ENCODE results near the gene HSBP1L1. TPM values are rescaled to one million over a fixed set of nuclear protein-coding genes. Genes with fewer than 3 reads are reported as not detected.

The HSBP1L1 gene
- total RNA-seq, 2 experiments from 2014 or later = 11.2 to 14.5 TPM

- no peak for DNase-seq
- H3K27me3 Mint-ChIP-seq = no peaks in the 10 kb centered on the region
- no peak overlapping the region for H3K27ac Mint-ChIP-seq
- H3K4me3 Mint-ChIP-seq = no peak overlapping the region
- peaks cover 2% of the 10 kb centered on the region for H3K4me1 Mint-ChIP-seq
- H3K9me3 Mint-ChIP-seq = peaks cover 19% of the 10 kb centered on the region
- peaks cover 44% of the 10 kb centered on the region for H3K36me3 Mint-ChIP-seq
These were observed 38.1 kb upstream of the HSBP1L1 start for GRCh38 chr18:79926306-79926705.

GRCh38 chr18:79926715-79927606, 37.5 kb upstream of the HSBP1L1 start:
- Mint-ChIP-seq H3K9me3 (peaks cover 22% of the 10 kb centered on the region), H3K27ac (no peak overlapping the region), H3K27me3 (no peaks in the 10 kb centered on the region), H3K4me1 (peaks cover 2% of the 10 kb centered on the region), H3K36me3 (peaks cover 47% of the 10 kb centered on the region), H3K4me3 (no peak overlapping the region)
- DNase-seq = no peak

- no peaks in the 10 kb centered on the region for H3K27me3 Mint-ChIP-seq
- H3K27ac Mint-ChIP-seq = no peak overlapping the region
- H3K4me1 Mint-ChIP-seq = no peaks in the 10 kb centered on the region
- peaks cover 28% of the 10 kb centered on the region for H3K9me3 Mint-ChIP-seq
- no peak for DNase-seq
- peaks cover 56% of the 10 kb centered on the region for H3K36me3 Mint-ChIP-seq
- H3K4me3 Mint-ChIP-seq = no peak overlapping the region
These were observed 36.6 kb upstream of the HSBP1L1 start for GRCh38 chr18:79927607-79928562.

GRCh38 chr18:79928563-79928960, 35.9 kb upstream of the HSBP1L1 start:
- no peak for DNase-seq
- peaks cover 33% of the 10 kb centered on the region for H3K9me3 Mint-ChIP-seq
- H3K27me3 Mint-ChIP-seq = no peaks in the 10 kb centered on the region
- peaks cover 58% of the 10 kb centered on the region for H3K36me3 Mint-ChIP-seq
- no peak overlapping the region for H3K27ac Mint-ChIP-seq
- H3K4me1 Mint-ChIP-seq = no peaks in the 10 kb centered on the region
- H3K4me3 Mint-ChIP-seq = no peak overlapping the region

- no peak overlapping the region for H3K27ac Mint-ChIP-seq
- peaks cover 41% of the 10 kb centered on the region for H3K9me3 Mint-ChIP-seq
- DNase-seq = no peak
- H3K36me3 Mint-ChIP-seq = peaks cover 68% of the 10 kb centered on the region
- no peak overlapping the region for H3K4me3 Mint-ChIP-seq
- H3K4me1 Mint-ChIP-seq = no peaks in the 10 kb centered on the region
- H3K27me3 Mint-ChIP-seq = no peaks in the 10 kb centered on the region
These were observed 34.3 kb upstream of the HSBP1L1 start for GRCh38 chr18:79930020-79930642.

GRCh38 chr18:79931475-79931874, 33.0 kb upstream of the HSBP1L1 start:
- peaks cover 80% of the 10 kb centered on the region for H3K36me3 Mint-ChIP-seq
- H3K4me3 Mint-ChIP-seq = no peak overlapping the region
- peaks cover 48% of the 10 kb centered on the region for H3K9me3 Mint-ChIP-seq
- H3K27me3 Mint-ChIP-seq = no peaks in the 10 kb centered on the region
- no peak overlapping the region for H3K27ac Mint-ChIP-seq
- no peaks in the 10 kb centered on the region for H3K4me1 Mint-ChIP-seq
- DNase-seq = no peak

GRCh38 chr18:79932907-79933306, 31.5 kb upstream of the HSBP1L1 start:
- Mint-ChIP-seq H3K4me3 (no peak overlapping the region), H3K4me1 (no peaks in the 10 kb centered on the region), H3K9me3 (peaks cover 52% of the 10 kb centered on the region), H3K36me3 (peaks cover 92% of the 10 kb centered on the region), H3K27ac (no peak overlapping the region), H3K27me3 (no peaks in the 10 kb centered on the region)
- no peak for DNase-seq

GRCh38 chr18:79933765-79934164, 30.7 kb upstream of the HSBP1L1 start:
- peaks cover 49% of the 10 kb centered on the region for H3K9me3 Mint-ChIP-seq
- H3K27me3 Mint-ChIP-seq = no peaks in the 10 kb centered on the region
- no peak overlapping the region for H3K27ac Mint-ChIP-seq
- peaks cover 89% of the 10 kb centered on the region for H3K36me3 Mint-ChIP-seq
- DNase-seq = no peak
- H3K4me1 Mint-ChIP-seq = peaks cover 2% of the 10 kb centered on the region
- H3K4me3 Mint-ChIP-seq = no peak overlapping the region

- Mint-ChIP-seq H3K9me3 (peaks cover 43% of the 10 kb centered on the region), H3K27me3 (no peaks in the 10 kb centered on the region)
- DNase-seq = no peak
These were observed 29.9 kb upstream of the HSBP1L1 start for GRCh38 chr18:79934311-79935097.

GRCh38 chr18:79935098-79935480, 29.4 kb upstream of the HSBP1L1 start:
- H3K27ac Mint-ChIP-seq = no peak overlapping the region
- peaks cover 2% of the 10 kb centered on the region for H3K4me1 Mint-ChIP-seq
- DNase-seq = no peak
- peaks cover 37% of the 10 kb centered on the region for H3K9me3 Mint-ChIP-seq
- H3K36me3 Mint-ChIP-seq = peaks cover 86% of the 10 kb centered on the region
- no peaks in the 10 kb centered on the region for H3K27me3 Mint-ChIP-seq
- H3K4me3 Mint-ChIP-seq = no peak overlapping the region

More at GRCh38 chr18:79934311-79935097, 29.9 kb upstream of the HSBP1L1 start:
- peaks cover 2% of the 10 kb centered on the region for H3K4me1 Mint-ChIP-seq
- peaks cover 88% of the 10 kb centered on the region for H3K36me3 Mint-ChIP-seq
- no peak overlapping the region for H3K4me3 Mint-ChIP-seq
- H3K27ac Mint-ChIP-seq = no peak overlapping the region

GRCh38 chr18:79935499-79935898, 28.9 kb upstream of the HSBP1L1 start:
- no peak for DNase-seq
- no peak overlapping the region for H3K27ac Mint-ChIP-seq
- no peaks in the 10 kb centered on the region for H3K27me3 Mint-ChIP-seq
- H3K36me3 Mint-ChIP-seq = peaks cover 83% of the 10 kb centered on the region
- peaks cover 36% of the 10 kb centered on the region for H3K9me3 Mint-ChIP-seq
- H3K4me3 Mint-ChIP-seq = no peak overlapping the region
- peaks cover 3% of the 10 kb centered on the region for H3K4me1 Mint-ChIP-seq

- Mint-ChIP-seq H3K4me3 (no peak overlapping the region), H3K27me3 (no peaks in the 10 kb centered on the region), H3K4me1 (peaks cover 5% of the 10 kb centered on the region), H3K36me3 (peaks cover 83% of the 10 kb centered on the region), H3K9me3 (peaks cover 36% of the 10 kb centered on the region), H3K27ac (no peak overlapping the region)
- no peak for DNase-seq
These were observed 28.5 kb upstream of the HSBP1L1 start for GRCh38 chr18:79935925-79936324.

GRCh38 chr18:79936641-79937040, 27.8 kb upstream of the HSBP1L1 start:
- Mint-ChIP-seq H3K4me1 (peaks cover 5% of the 10 kb centered on the region), H3K9me3 (peaks cover 31% of the 10 kb centered on the region), H3K4me3 (no peak overlapping the region), H3K27me3 (no peaks in the 10 kb centered on the region), H3K27ac (no peak overlapping the region), H3K36me3 (peaks cover 78% of the 10 kb centered on the region)
- no peak for DNase-seq

GRCh38 chr18:79937103-79937860, 27.2 kb upstream of the HSBP1L1 start:
- Mint-ChIP-seq H3K4me1 (peaks cover 5% of the 10 kb centered on the region), H3K27ac (no peak overlapping the region), H3K36me3 (peaks cover 80% of the 10 kb centered on the region), H3K27me3 (no peaks in the 10 kb centered on the region), H3K4me3 (no peak overlapping the region), H3K9me3 (peaks cover 27% of the 10 kb centered on the region)
- DNase-seq = no peak

Measured in activated naive CD8-positive, alpha-beta T cell treated with anti-CD3 and anti-CD28 coated beads for 36 hours (primary cell).